HG02852 (cell line): Measurements from ENCODE around the gene VAMP2.
A peak's percentile ranks its signal among the peaks of the same experiment; 100 is the strongest.

ENCODE experiments used
- ATAC-seq: cut with Tn5 transposase; IDR thresholded peaks from one replicate; pipeline ENCODE4 v1.9.1; 2021; ENCODE audit warnings: mild to moderate bottlenecking, moderate library complexity; ENCODE audit not compliant: unreplicated experiment

The VAMP2 gene, protein sequence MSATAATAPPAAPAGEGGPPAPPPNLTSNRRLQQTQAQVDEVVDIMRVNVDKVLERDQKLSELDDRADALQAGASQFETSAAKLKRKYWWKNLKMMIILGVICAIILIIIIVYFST

DNA sequence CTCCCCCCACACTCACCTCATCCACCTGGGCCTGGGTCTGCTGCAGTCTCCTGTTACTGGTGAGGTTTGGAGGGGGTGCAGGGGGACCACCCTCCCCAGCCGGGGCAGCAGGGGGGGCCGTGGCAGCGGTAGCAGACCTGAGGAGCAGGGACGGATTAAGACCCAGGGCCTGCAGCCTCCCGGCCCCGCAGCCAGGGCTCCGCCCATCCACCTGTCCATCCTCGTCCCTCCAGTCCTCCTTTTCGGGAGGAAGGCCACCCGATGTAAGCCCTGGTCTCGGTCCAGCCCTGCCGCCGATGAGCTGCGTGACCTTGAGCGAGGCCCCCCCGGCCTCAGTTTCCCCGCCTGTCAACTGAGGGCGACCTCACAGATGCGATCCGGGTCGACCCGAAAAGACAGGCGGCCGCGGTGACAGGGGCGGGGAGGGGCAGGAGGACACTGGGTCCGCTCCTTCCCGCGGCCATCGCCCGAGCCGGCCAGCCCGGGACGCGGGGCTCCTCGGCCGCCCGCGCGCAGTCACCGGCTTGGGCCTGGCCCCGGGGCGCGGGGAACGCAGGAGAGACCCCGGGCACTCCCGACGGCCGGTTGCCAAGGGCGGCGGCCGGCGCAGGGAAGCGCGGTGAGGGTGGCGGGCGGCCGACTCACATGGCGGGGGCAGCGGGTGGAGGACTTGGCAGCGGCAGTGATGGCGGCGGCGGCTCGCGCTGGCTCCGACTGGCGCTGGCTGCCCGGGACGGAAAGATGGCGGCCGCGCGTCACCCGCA lies at the start of gene VAMP2:
Gene VAMP2 (minus strand): TSS at position 716 of the 764 bp plus-strand sequence. CDS start 69 bp downstream, at position 647.
- ATAC-seq, result no peak

DNA sequence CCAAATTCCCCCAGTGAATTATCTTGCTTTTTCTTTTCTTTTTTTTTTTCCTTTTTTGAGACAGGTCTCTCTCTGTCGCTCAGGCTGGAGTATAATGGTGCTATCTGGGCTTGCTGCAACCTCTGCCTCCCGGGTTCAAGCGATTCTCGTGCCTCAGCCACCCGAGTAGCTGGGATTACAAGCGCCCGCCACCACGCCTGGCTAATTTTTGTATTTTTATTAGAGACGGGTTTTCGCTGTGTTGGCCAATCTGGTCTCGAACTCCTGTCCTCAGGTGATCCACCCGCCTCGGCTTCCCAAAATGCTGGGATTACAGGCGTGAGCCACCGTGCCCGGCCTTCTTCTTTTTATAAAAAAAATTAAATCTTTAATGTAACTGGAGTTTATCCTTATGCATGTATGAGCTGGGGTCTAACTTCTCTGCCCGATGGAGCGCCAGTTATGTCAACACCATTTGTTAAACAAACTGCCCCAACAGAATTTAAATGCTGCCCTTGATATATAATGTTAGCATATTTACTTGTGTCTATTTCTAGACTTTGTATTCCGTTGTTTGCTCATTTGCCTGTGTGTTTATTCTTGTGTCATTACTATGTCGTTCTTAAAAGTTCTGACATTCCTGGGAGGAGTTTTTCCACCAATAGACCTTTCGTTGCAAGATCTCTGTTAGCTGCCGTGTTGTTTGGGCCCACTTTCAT lies 48.2 kb upstream of the VAMP2 start:
- ATAC-seq, result no peak

DNA sequence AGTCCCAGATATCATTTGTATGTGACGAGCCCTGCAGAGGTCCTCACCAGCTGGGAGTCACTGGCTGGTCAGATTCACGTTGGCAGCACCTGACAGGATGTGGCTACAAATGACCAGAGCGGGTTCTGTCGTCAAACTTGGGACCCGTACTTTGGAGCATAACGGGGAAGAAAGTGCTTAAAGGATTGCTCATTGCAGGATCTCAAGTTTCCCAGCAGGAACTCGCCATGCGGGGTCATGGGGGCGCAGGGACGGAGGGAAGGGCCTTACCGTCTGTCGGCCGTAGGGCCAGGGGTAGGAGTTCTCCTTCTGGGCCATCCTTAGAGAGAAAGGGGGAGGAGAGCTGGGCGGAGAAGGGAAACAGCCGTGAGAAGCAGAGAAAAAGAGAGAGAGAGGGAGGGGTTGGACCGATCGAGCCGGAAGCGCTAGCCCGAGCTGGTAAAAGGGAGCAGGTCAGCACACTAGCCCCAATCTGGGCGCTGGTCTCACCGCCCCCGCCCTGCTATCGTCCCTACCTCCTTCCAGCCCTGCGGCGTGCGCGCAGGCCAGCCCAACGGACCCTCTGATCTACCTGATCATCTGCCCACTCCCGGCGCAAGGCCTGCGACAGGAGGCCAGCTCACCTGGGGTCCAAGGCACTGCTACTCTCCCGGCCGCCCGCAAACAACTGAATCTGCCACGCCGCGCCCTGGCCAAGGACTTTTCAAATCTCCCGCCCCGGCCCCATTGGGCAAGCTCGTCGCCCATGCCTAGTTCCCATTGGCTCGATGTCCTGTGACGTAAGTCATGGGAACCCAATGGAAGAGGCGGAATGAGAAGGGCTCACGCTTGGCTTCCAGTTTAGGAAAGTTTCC lies 47.4 kb upstream of the VAMP2 start, which contains the start of gene AURKB:
Gene AURKB (minus strand): TSS at position 669 of the 854 bp plus-strand sequence. CDS start 351 bp downstream, at position 318.
- peak; percentile 79 for ATAC-seq

- ATAC-seq, result no peak
Measured at GRCh38 chr17:8206536-8206935, 43.8 kb upstream of the VAMP2 start.

GRCh38 chr17:8204761-8205555 lies 42.2 kb upstream of the VAMP2 start:
- ATAC-seq, result no peak

- ATAC-seq, result no peak
Measured at GRCh38 chr17:8192070-8192815, 29.5 kb upstream of the VAMP2 start.

GRCh38 chr17:8190506-8190905 lies 27.8 kb upstream of the VAMP2 start:
- ATAC-seq, result no peak

GRCh38 chr17:8189711-8190477 lies 27.1 kb upstream of the VAMP2 start, which contains the start of gene BORCS6:
TSS of gene BORCS6 (minus strand) at chr17:8190180. CDS start at chr17:8190140, 40 bp downstream.
- ATAC-seq, result peak; percentile 49

DNA sequence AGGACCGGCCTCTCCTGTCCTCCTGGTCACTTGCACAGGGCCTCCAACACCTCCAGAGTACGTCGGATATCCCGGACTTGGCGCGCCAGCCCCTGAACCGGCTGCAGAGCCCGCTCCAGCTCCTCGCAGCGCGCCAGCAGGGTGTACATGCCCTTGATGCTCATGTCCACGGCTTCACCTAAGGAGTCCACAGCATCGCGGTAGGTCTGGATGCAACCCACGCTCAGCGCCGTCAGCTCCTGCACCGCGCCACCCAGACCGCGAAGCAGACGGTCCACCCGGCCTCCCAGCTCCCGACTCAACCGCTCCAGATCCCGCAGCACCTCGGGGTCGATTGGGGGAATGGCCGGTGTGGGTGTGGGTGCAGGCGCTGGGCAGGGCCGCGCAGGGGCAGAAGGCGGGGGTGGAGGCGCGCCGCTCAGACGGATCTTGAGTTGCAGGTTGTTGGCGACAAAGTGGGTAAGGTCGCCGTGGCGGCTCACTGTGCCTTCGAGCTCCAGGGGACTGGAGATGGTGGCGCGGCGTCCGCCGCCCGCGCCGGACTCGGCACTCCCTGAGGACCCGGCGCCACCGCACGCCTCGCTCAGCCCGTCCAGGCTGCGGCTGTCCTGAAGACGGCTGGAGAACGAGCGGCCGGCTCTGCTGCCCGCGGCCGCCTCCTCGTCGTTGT lies 26.4 kb upstream of the VAMP2 start:
- ATAC-seq, result no peak

DNA sequence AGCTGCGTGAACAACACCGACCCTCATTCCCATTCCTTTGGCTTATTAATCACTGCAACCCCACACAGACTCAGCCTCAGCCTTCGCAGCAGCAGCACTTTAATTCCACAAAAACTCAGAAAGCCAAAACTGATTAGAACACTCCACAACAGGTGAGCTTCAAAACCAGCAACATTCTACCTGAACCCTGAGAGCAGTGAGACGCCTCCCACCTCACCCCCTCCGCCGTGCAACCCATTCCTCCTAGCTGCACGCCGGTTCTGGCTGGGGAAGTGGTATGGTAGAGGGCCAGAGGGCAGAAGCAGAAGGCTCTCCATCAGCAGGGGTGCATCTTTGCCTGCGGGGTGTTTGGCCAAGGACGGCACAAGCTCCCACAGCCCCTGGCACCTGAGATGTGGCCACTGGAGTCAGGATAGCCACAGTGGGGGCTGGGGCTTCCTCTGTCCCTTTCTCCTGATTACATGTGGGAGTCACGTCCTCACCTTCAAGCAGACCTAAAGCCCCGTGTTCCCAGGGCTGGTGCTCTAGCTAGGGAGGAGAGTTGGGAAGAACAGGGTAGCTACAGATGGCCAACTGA lies 25.6 kb upstream of the VAMP2 start:
- ATAC-seq, result no peak

- peak; percentile 16 for ATAC-seq
Measured at GRCh38 chr17:8187517-8188262, 24.9 kb upstream of the VAMP2 start.

GRCh38 chr17:8186787-8187516 lies 24.2 kb upstream of the VAMP2 start:
- peak; percentile 22 for ATAC-seq

GRCh38 chr17:8186446-8186786 lies 23.7 kb upstream of the VAMP2 start:
- peak; percentile 0 for ATAC-seq

GRCh38 chr17:8185582-8186445 lies 23.1 kb upstream of the VAMP2 start:
- ATAC-seq, result no peak

DNA sequence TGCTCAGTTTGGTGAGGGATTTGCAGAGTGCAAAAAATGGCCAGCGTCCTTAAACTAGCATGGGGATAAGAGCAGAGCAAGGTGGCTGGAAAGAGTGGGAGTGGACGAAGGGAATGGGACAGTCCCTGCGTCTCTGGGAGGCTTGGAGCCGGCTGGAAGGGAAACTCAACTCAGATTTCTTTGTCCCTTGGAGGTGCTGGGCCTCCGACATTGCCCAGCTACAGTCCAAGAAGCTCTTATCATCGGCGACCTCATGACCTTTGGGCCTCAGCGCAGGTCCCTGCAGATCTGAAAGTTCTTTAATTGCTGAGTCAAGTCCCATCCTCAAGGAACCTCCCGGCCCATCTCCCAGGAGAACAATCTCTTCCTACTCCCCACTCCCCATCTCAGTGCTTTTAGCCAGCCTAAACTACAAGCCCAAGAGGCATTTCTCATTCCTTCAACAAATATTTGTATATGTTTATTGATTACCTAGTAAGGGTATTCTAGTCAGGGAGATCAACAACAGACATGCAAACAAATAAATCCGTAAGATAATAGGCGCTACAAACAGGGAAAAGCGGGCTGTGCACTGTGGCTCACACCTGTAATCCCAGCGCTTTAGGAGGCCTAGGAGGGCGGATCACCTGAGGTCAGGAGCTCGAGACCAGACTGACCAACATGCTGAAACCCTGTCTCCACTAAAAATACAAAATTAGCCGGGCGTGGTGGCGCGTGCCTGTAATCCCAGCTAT lies 14.4 kb upstream of the VAMP2 start:
- no peak for ATAC-seq
